Panc1 (cell line): Measurements from ENCODE around the gene AATK.

Experiments used
- CTCF ChIP-seq: fragments of 450-650 bp; IDR thresholded peaks from 2 replicates; pipeline ENCODE4 v1.5.1; 2017; ENCODE audit warnings: mild to moderate bottlenecking
- REST ChIP-seq, 2 experiments: IDR thresholded peaks; 2 replicates each; pipeline ENCODE4 v1.6.1; 2011 to 2012; ENCODE audit warnings: low read depth in 2 of 2, control low read depth in 1 of 2, low read length in 1 of 2, mild to moderate bottlenecking in 1 of 2, moderate library complexity in 1 of 2; ENCODE audit not compliant: insufficient read depth in 1 of 2
- SIN3A ChIP-seq: IDR thresholded peaks from 2 replicates; pipeline ENCODE4 v1.6.1; 2012; ENCODE audit warnings: low read depth, mild to moderate bottlenecking, low read length, moderate library complexity, borderline replicate concordance; ENCODE audit not compliant: insufficient read depth
- TCF7L2 ChIP-seq: IDR thresholded peaks from 2 replicates; pipeline ENCODE4 v1.6.1; 2011; ENCODE audit warnings: mild to moderate bottlenecking, low read depth, low read length, inconsistent platforms

- TF ChIP-seq TCF7L2 (no peak), CTCF (no peak), SIN3A (no peak), REST (IDR thresholded peaks at IDR 0.05; ENCODE audit: insufficient read depth in 1 of 2, low read depth in 2 of 2, low read length in 1 of 2) (no peak)
Measured at GRCh38 chr17:81195941-81196495, 30.0 kb upstream of the AATK start.
